GOT3 (cell line): Measurements from ENCODE around the gene TESMIN.

Experiments used
- DNase-seq: peaks from one replicate; lab custom pipeline; 2025; ENCODE audit warnings: mixed read lengths; lab: John Stamatoyannopoulos, UW

TESMIN gene

GRCh38 chr11:68683121-68683520 lies 68.2 kb downstream of the TESMIN start:
- DNase-seq: no peak

DNA sequence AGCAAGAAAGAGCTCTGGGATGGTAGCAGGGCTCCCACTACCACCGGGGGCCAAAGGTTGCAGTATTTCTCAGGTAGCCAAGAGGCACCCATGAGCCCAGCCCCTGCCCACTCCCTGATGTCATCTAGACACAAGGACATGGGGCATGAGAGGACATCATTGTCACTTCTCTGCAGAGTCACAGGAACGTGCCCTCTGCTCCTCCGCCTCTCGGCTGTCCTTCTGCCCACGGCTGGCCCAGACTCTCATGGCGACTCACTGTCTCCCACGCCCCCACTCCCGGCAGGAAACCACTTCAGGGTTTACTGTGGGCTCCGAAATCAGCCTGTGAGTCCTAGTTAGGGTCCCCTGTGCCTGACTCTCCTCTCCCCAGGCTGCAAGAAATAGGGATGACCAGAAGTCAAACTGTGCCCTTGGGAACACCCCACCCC lies 68.8 kb downstream of the TESMIN start:
- DNase-seq: no peak

GRCh38 chr11:68680541-68681231 lies 70.6 kb downstream of the TESMIN start:
- DNase-seq: no peak

GRCh38 chr11:68678031-68678441 lies 73.3 kb downstream of the TESMIN start:
- DNase-seq: no peak

GRCh38 chr11:68677432-68677831 lies 73.9 kb downstream of the TESMIN start:
- DNase-seq: no peak

GRCh38 chr11:68674461-68674860 lies 76.9 kb downstream of the TESMIN start:
- DNase-seq: no peak

DNA sequence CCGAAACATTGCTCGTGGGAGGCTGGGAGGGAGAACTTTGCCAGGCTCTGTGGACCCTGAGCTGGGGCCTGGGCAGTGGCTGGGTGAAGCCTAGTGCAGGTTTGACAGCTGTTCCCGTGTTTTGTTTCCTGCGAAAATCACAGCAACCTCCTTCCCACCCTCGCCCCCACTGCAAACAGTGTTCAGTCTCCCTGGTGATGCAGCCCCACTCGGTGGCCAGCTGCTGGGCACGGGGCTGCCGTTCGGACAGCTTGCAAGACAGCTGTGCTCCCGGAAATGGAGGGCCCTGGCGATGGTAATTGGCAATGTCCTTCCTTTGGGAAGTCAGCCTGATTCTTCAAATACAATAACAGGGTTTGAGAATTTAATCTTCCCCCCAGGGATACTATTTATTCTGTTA lies 77.3 kb downstream of the TESMIN start:
- no peak for DNase-seq

- DNase-seq: no peak
Observed at GRCh38 chr11:68673306-68673945, 77.9 kb downstream of the TESMIN start.

DNA sequence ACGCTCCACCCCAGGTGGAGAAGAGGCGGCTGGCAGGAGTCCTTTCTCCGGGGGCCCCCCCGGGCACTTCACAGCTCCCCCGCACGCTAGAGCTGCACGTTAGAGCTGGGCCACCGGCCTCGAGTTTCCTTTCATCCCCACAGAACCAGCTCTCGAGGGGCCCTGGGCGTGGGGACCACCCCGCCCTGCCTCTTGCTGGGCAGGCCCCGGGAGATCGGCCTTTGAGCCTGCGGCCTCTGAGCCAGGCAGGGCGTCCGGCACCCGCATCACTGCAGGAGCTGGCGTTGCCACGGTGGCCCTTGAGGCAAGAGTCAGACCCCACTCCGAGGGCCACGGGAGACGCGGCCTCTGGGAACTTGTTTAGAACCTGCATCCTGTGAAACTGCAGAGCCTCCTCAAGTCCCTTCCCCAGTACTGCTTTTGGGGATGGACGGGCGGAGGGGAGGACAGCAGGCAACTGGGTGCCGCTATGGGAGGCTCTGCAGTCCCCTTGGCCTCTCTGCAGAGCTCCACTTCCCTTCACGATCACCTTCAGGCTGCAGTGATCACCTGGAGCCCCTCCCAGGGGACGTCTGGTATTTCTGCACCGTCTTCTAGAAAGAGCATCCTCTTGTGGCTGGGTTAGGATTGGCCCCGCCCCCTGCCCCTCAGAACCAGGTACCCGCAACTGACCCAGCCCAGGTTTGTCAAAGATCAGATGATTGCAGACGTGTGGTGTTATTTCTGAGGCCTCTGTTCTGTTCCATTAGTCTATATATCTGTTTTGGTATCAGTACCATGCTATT lies 80.9 kb downstream of the TESMIN start:
- no peak for DNase-seq

- DNase-seq: no peak
Observed at GRCh38 chr11:68669301-68670090, 81.8 kb downstream of the TESMIN start.

DNA sequence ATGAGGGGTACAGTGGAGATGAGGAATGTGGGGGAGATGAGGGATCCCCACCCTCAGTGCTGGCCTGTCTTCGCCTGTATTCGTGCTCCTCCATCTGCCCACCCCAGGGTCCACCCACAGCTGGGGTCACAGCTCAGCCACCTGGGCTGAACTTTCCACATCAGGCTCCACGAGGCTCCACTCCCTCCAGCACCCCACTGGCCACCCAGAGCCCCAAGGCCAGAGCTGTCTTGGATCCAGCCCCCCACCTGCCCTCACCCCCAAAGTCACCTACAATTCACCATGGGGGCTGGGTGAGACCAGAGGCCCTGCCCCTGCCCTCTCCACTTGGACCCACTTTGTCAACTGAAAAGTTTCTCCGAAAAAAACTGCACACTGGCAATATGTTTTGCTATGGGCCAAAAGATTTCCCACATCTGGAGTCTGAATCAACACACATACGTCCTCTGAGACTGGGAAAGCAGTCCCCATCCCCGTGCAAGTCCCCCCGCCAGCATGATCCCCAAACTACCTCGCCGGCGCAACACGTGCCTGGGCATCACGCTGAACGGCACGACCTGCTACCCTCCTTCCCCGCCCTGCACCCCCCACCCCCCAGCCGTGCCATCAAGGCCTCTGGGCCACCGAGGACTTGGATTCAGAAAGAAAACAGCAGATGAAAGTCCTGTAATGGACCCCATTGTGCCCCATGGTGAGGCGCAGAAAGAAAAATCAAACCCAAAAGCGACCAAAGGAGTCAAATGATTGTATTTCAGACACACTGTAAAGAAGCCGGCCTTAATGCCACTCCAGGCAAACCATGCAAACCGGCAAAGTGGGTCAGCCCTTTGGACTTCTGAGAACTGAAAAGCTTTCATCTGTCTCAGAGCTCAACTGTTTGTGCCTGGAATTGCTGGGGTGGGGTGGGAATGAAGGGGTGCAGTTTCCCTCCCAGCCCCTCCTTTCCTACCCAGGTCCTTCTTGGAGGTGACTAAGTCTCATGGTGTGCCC lies 83.5 kb downstream of the TESMIN start:
- DNase-seq: no peak

DNA sequence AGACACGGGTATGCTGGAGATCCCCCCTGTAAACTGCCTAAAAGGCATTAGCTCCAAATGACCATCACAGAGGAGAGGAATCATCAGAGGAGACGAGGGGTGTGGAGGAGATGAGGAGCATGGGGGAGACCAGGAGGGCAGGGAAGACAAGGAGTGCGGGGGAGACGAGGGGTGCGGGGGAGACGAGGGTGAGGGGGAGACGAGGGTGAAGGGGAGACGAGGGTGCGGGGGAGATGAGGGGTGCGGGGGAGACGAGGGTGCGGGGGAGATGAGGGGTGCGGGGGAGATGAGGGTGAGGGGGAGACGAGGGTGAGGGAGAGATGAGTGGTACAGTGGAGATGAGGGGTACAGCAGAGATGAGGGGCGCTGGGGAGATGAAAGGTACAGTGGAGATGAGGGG lies 84.5 kb downstream of the TESMIN start:
- no peak for DNase-seq

DNA sequence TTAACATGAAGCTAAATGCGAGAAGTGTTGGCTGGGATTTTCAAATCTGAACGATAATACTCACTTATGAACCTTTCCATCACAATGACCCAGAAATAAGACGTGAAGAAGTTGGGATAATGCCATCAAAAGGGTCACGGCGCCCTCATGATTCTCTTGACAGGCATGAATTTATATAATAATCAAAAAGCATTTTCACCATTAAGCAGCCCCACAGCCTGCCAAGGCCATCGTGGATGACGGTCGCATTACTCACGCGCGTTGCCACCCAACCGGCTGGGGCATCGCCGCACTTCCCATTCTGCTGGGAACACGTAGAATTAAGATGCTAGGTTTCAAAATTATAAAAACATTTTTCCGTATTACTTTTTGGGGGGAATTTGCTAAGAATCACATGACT lies 85.9 kb downstream of the TESMIN start:
- no peak for DNase-seq

- no peak for DNase-seq
Observed at GRCh38 chr11:68664906-68665305, 86.4 kb downstream of the TESMIN start.

DNA sequence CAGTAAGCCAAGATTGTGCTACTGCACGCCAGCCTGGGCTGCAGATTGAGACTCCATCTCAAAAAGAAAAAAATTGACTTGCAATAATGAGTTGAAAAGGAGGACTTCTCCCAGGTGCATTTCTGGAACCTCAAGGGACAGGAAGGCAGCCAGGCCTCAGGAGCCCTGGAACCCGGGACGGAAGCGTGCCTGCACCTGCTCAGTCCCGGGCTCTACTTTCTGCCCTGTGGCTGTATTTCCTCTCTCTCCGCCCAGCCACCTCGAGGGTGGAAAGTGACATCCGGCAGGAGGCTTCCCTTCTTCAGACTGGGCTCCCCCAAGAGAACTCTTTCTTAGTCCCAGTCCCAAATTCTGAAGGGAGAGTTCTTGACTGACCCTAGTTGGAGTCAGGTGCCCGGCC lies 87.2 kb downstream of the TESMIN start:
- no peak for DNase-seq

DNA sequence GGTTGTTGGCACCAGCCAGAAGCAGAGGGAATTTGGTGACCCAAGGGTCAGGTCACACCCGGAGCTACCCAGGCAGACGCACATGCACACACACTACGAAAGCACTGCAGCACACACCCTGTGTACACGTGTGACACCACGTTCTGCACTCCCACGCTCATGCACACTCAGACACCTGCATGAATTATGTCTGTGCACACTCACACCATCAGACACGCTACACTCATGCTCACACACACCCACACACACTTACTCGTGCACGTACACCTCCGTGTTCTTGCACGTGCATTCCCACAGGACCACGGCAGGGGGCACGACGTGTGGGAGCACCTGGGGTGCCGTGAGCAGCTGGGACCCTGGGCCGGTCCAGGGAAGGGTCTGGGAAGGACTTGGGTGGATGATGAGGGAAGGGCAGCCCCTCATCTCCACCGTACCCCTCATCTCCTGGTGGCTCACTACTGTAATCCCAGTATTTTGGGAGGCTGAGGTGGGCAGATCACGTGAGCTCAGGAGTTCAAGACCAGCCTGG lies 87.8 kb downstream of the TESMIN start:
- no peak for DNase-seq

GRCh38 chr11:68661697-68662603 lies 89.4 kb downstream of the TESMIN start:
- no peak for DNase-seq

- DNase-seq: no peak
Observed at GRCh38 chr11:68661014-68661413, 90.3 kb downstream of the TESMIN start.

DNA sequence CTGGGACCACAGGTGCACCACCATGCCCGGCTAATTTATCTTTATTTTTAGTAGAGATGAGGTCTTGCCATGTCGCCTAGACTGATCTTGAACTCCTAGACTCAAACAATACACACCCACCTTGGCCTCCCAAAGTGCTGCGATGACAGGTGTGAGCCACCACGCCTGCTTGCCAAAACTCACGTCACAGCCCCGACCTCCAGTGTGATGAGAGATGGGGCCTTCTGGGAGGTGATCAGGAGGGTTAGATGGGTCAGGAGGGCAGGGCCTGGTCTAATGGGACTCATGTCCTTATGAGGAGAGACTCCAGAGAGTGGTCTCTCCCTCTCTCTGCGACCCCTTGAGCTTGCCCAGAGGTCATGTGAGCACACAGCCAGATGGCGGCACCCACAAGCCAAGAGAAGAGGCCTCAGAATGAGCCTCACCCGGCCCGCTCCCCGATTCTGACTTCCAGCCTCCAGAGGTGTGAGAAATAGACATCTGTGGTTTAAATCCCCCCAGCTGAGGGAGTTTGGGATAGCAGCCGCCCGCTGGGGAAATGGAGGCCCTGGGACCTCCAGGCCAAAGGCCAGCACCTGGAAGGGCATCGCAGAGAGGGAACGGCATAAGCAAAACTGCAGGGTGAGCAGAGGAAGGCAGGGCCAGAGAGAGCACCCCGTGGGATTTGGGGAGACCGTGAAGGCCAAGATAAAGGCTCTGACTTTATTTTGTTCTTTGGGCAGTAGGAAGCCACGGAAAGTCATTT lies 91.1 kb downstream of the TESMIN start:
- DNase-seq: no peak
